Activated CD4-positive, alpha-beta T cell treated with anti-CD3 and anti-CD28 coated beads for 48 hours (primary cell): ENCODE results near the gene TBC1D3K.
"Not testable (repeated sequence)": the region's sequence is repeated elsewhere in the genome, so short reads cannot be mapped to it uniquely, and the experiment has no call there.

Experiments
- DNase-seq: peaks from one replicate; pipeline ENCODE4 v3.0.0-alpha.2; 2020

The TBC1D3K gene

GRCh38 chr17:37924115-37924514 lies at the start of gene TBC1D3K:
TSS of gene TBC1D3K (plus strand) at chr17:37924415. CDS start at chr17:37926000, 1,585 bp downstream.
- DNase-seq, result not testable (repeated sequence)

GRCh38 chr17:37884516-37884915 lies 39.7 kb upstream of the TBC1D3K start:
- no peak for DNase-seq

GRCh38 chr17:37885136-37885535 lies 39.1 kb upstream of the TBC1D3K start:
- no peak for DNase-seq

- no peak for DNase-seq
Observed at GRCh38 chr17:37888881-37889280, 35.3 kb upstream of the TBC1D3K start.

- not testable (repeated sequence) for DNase-seq
Observed at GRCh38 chr17:37896961-37897360, 27.3 kb upstream of the TBC1D3K start.
